Choroid plexus epithelial cell (primary cell): Measurements from ENCODE around the gene CLPSL1.

ENCODE experiments used
- DNase-seq: peaks from one replicate; pipeline ENCODE4 v3.0.0-alpha.2; 2010; ENCODE audit warnings: low read depth
- H3K4me3 ChIP-seq: 2 replicates; pipeline ENCODE4 v1.5.1; 2011; ENCODE audit warnings: low read depth, mild to moderate bottlenecking, control low read depth, low read length, moderate library complexity
- TF ChIP-seq, protein P1 (sequence below): conservative IDR thresholded peaks from 2 replicates; pipeline ENCODE4 v1.5.1; 2011; ENCODE audit warnings: low read depth, mild to moderate bottlenecking, control low read depth, inconsistent platforms, low read length, moderate library complexity

The CLPSL1 gene

GRCh38 chr6:35809809-35810208 is 29.0 kb downstream of the CLPSL1 start:
- no peak overlapping the region for H3K4me3 ChIP-seq
- DNase-seq, result no peak
- TF ChIP-seq, protein P1, sequence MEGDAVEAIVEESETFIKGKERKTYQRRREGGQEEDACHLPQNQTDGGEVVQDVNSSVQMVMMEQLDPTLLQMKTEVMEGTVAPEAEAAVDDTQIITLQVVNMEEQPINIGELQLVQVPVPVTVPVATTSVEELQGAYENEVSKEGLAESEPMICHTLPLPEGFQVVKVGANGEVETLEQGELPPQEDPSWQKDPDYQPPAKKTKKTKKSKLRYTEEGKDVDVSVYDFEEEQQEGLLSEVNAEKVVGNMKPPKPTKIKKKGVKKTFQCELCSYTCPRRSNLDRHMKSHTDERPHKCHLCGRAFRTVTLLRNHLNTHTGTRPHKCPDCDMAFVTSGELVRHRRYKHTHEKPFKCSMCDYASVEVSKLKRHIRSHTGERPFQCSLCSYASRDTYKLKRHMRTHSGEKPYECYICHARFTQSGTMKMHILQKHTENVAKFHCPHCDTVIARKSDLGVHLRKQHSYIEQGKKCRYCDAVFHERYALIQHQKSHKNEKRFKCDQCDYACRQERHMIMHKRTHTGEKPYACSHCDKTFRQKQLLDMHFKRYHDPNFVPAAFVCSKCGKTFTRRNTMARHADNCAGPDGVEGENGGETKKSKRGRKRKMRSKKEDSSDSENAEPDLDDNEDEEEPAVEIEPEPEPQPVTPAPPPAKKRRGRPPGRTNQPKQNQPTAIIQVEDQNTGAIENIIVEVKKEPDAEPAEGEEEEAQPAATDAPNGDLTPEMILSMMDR, result no peak

DNA sequence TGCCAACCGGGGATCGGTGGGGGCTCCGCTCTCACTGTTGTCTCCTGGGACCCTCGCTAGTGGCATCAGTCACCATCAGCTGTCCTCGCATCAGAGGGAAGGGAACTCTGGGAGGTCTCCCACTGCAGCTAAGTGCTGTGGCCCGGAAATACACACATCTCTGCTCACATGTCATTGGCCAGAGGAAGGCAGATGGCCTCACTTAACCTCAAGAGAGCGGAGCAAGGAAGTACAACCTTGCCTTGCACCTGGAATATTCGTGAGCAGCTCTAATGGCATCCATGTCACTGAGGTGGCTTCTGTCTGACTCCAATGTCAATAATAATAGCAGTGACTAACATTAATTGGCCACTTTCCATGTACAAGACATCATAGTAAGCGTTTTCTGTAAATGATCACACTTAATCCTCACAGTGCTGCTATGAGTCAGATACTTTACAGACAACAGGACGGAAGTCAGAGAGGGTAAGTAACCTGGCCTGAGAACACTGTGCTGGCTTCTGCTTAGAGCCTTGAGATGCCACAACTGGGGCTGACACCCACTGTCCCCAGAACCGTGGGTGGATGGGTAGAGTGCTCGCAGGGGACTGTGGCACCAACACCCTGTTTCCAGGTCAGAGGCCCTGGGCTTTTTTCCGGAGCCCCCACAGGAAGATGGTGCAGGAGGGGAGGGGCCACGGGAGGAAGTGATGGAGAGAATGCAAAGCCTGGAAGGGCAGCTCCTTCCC is 30.3 kb downstream of the CLPSL1 start:
- peak; percentile 80 for DNase-seq
- H3K4me3 ChIP-seq, result no peak overlapping the region
- TF ChIP-seq, protein P1, result no peak

DNA sequence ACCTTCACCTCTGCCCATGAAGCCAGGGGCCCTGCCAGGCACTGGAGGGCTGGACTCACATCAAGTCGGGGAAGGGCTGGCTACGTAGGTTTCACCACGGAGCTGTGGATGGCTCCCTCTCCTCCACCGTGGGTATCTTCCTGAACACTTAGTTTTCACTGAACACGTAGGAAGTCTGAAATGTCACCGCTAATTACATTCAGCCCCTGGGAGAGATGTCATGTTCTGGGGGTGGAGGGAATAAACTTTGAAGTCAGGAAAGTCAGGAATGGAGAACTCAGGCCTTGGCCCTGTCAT is 30.8 kb downstream of the CLPSL1 start:
- DNase-seq, result no peak
- TF ChIP-seq, protein P1, result no peak
- no peak overlapping the region for H3K4me3 ChIP-seq

DNA sequence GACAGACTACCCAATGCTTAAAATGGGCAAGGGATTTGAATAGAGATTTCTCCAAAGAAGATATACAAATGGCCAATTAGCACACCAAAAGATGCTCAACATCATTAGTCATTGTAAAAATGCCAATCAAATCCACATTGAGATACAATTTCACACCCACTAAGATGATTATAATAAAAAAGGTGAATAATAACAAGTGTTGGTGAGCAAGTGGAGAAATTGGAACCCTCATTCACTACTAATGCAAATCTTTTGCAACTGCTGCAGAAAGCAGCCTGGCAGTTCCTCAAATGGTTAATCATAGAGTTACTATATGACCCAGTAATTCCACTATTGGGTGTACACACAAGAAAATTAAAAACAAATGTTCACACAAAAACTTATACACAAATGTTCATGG is 36.7 kb downstream of the CLPSL1 start:
- no peak overlapping the region for H3K4me3 ChIP-seq
- TF ChIP-seq, protein P1, result no peak
- no peak for DNase-seq

DNA sequence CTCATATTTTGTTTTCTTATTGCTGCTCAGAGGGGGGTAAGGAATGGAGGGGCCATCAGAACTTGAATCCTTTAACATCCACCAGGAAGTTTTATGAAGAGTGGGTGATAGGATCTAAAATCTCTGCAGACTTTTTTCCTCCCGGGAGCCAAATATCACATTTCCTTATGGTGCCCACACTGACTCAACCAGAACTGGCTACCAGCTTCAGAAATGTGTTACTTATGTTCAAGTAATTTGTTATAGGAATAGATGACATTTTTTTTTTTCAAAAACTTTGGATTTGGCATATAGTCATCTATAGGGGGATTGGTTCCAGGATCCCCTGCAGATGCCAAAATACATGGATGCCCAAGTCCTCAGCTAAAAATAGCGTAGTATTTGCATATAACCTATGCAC is 42.8 kb downstream of the CLPSL1 start:
- H3K4me3 ChIP-seq, result no peak overlapping the region
- DNase-seq, result no peak
- TF ChIP-seq, protein P1, result no peak

DNA sequence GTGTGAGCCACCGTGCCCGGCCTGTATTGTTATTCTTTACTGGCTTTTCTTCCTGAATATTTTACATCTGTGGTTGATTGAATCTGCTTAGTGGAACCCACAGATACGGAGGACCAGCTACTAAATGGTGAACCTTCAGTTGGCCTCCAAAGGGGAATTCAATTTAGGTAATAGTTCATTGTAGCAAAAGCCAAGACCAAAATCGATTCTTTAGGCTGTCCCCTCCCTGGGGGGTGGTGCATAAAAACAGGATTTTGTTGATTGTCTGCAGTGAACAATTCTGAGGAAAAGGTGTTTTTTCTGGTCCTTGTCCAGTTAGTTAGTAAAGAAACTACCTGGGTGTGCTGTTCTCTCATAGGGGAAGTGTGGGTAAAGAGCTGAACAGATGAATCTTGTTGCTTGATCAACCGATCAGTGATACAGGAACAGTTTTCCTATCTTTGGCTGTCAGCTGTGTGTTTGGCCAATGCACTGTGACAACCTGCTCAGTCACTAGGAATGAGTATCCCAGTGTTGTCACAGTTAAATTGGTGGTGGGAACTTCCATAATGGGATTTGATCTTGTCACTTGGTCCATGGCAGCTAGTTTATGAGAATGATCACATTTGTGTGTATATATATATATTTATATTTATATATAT is 43.9 kb downstream of the CLPSL1 start:
- TF ChIP-seq, protein P1, result no peak

GRCh38 chr6:35829306-35829705 is 48.5 kb downstream of the CLPSL1 start:
- no peak for DNase-seq

More for the DNA sequence above, 43.9 kb downstream of the CLPSL1 start:
- no peak overlapping the region for H3K4me3 ChIP-seq
- DNase-seq, result no peak

More at GRCh38 chr6:35829306-35829705, 48.5 kb downstream of the CLPSL1 start:
- H3K4me3 ChIP-seq, result no peak overlapping the region
- TF ChIP-seq, protein P1, result no peak
